T-cell (primary cell): ENCODE results near the gene KDM4B. TPM values are rescaled to one million over a fixed set of nuclear protein-coding genes. Genes with fewer than 3 reads are reported as not detected.

Experiments
- ATAC-seq, 4 experiments: fragments of 200-7000 bp in 3 of 4; fragments of 150-1000 bp in 1 of 4; cut with Tn5 transposase; replicated peaks in 1 of 4; 1 replicate in 3 of 4; 2 replicates in 1 of 4; pipeline ENCODE4 v1.10.0; 2021; ENCODE audit warnings: moderate library complexity in 3 of 4, mild to moderate bottlenecking in 2 of 4, moderate number of reproducible peaks in 1 of 4
- CTCF ChIA-PET, 2 donors: fragments of 300-600 bp; sonication (Branson Sonifier 250); formaldehyde crosslinking; loops; one replicate each; lab custom pipeline; 2022; ENCODE audit warnings: antibody characterized with exemption in 2 of 2; lab: Charles Lee
- POLR2A ChIA-PET, 2 donors: fragments of 300-600 bp; sonication (Branson Sonifier 250); formaldehyde crosslinking; loops; one replicate each; lab custom pipeline; 2022; ENCODE audit warnings: antibody characterized with exemption in 2 of 2; lab: Charles Lee
- DNase-seq, 35 experiments: peaks; one replicate each; pipeline versions ENCODE4 v3.0.0 to v3.0.0-alpha.2; 2013 to 2023
- H3K27ac ChIP-seq: one replicate; pipeline ENCODE4 v1.5.1; 2013; ENCODE audit warnings: low read length
- H3K27me3 ChIP-seq, 2 experiments: replicated peaks in 1 of 2; 1 replicate in 1 of 2; 2 replicates in 1 of 2; pipeline versions ENCODE4 v1.6.1 to v1.7.0; 2013; ENCODE audit warnings: low read length in 1 of 2, mixed read lengths in 1 of 2; ENCODE audit not compliant: control insufficient read depth in 2 of 2, insufficient read depth in 2 of 2; ENCODE audit errors: extremely low read depth in 1 of 2
- H3K36me3 ChIP-seq, 2 donors: 1 replicate in 1 of 2; 2 replicates in 1 of 2; pipeline versions ENCODE4 v1.6.1 to v1.7.0; 2013; ENCODE audit warnings: low read length in 1 of 2; ENCODE audit not compliant: control insufficient read depth in 2 of 2, insufficient read depth in 1 of 2; ENCODE audit errors: extremely low read depth in 1 of 2
- H3K4me1 ChIP-seq, 2 experiments: 1 replicate in 1 of 2; 2 replicates in 1 of 2; pipeline versions ENCODE4 v1.6.1 to v1.7.0; 2013; ENCODE audit warnings: low read length in 2 of 2, mixed read lengths in 1 of 2; ENCODE audit not compliant: insufficient read depth in 2 of 2, control insufficient read depth in 1 of 2; ENCODE audit errors: extremely low read depth in 1 of 2
- H3K4me3 ChIP-seq, 2 donors: 1 replicate in 1 of 2; 2 replicates in 1 of 2; pipeline versions ENCODE4 v1.5.1 to v1.7.0; 2013; ENCODE audit warnings: mild to moderate bottlenecking in 2 of 2, low read length in 1 of 2, moderate library complexity in 1 of 2; ENCODE audit not compliant: control insufficient read depth in 1 of 2; ENCODE audit errors: extremely low read depth in 1 of 2
- H3K9me3 ChIP-seq: 2 replicates; pipeline ENCODE4 v1.7.0; 2013
- H3K27ac Mint-ChIP-seq, 2 donors: one replicate each; pipeline ENCODE4 v1.8.0; 2020 to 2021; ENCODE audit warnings: mild to moderate bottlenecking in 2 of 2, mixed read lengths in 2 of 2
- H3K27me3 Mint-ChIP-seq, 2 donors: one replicate each; pipeline ENCODE4 v1.8.0; 2021 to 2022; ENCODE audit warnings: mixed read lengths in 2 of 2
- H3K36me3 Mint-ChIP-seq: one replicate; pipeline ENCODE4 v1.8.0; 2021; ENCODE audit warnings: mixed read lengths
- H3K4me1 Mint-ChIP-seq, 3 donors: one replicate each; pipeline ENCODE4 v1.8.0; 2020 to 2022; ENCODE audit warnings: mixed read lengths in 3 of 3, mild to moderate bottlenecking in 1 of 3
- H3K4me3 Mint-ChIP-seq, 3 donors: one replicate each; pipeline ENCODE4 v1.8.0; 2020 to 2022; ENCODE audit warnings: mild to moderate bottlenecking in 3 of 3, mixed read lengths in 3 of 3, moderate library complexity in 3 of 3
- H3K9me3 Mint-ChIP-seq, 3 donors: one replicate each; pipeline ENCODE4 v1.8.0; 2020 to 2022; ENCODE audit warnings: mixed read lengths in 3 of 3
- WGBS: methylation state at CpG from one replicate; pipeline ENCODE4 v1.1.5; 2013; ENCODE audit warnings: missing lambda C conversion rate; ENCODE audit not compliant: insufficient coverage; 5-methylcytosine and 5-hydroxymethylcytosine counted together
- total RNA-seq, 35 experiments: library from RNA in 6 of 35; stranded (reverse) in 6 of 35; fragments of 120-200 nt in 1 of 35; gene quantifications; one replicate each; pipeline versions ENCODE4 v1.2.1 to v1.2.4 and lab custom pipeline; 2013 to 2026

Gene KDM4B
- total RNA-seq, 5 donors from 2014 or later (not counting 1 experiment from before 2014, with no cell fraction given): 44.6 to 59.2 (median 47.8) TPM

GRCh38 chr19:5041168-5041912, 72.4 kb downstream of the KDM4B start:
- Histone ChIP-seq H3K4me3 (no peak overlapping the region), H3K4me1 (no peaks in the 10 kb centered on the region), H3K36me3 (peaks cover 17 to 25% of the 10 kb centered on the region in 2 donors), H3K27ac (no peak overlapping the region), H3K27me3 (no peaks in the 10 kb centered on the region), H3K9me3 (no peaks in the 10 kb centered on the region)
- DNase-seq (no peak), ATAC-seq (no peak)
- peaks cover 0 to 7% (median 3%) of the 10 kb centered on the region in 3 donors for H3K4me1 Mint-ChIP-seq
- no peak overlapping the region for H3K4me3 Mint-ChIP-seq
- 90% methylated on average over 22 of the region's 29 CpGs for WGBS
- no peak overlapping the region for H3K27ac Mint-ChIP-seq
- no peaks in the 10 kb centered on the region for H3K9me3 Mint-ChIP-seq
- ChIA-PET CTCF (no interaction called here), POLR2A (no interaction called here)
- H3K27me3 Mint-ChIP-seq: no peaks in the 10 kb centered on the region
- H3K36me3 Mint-ChIP-seq: peaks cover 5% of the 10 kb centered on the region

GRCh38 chr19:5041913-5042187, 72.9 kb downstream of the KDM4B start:
- 98% methylated on average over 9 of the region's 11 CpGs for WGBS
- no peaks in the 10 kb centered on the region for H3K9me3 ChIP-seq
- ChIA-PET CTCF (no interaction called here), POLR2A (no interaction called here)
- Mint-ChIP-seq H3K4me1 (peaks cover 0 to 4% (median 3%) of the 10 kb centered on the region in 3 donors), H3K9me3 (no peaks in the 10 kb centered on the region), H3K36me3 (peaks cover 4% of the 10 kb centered on the region), H3K4me3 (no peak overlapping the region), H3K27me3 (no peaks in the 10 kb centered on the region), H3K27ac (no peak overlapping the region)
- DNase-seq (no peak), ATAC-seq (no peak)
- no peaks in the 10 kb centered on the region for H3K27me3 ChIP-seq
- no peak overlapping the region for H3K4me3 ChIP-seq
- H3K36me3 ChIP-seq: peaks cover 17 to 25% of the 10 kb centered on the region in 2 donors
- no peak overlapping the region for H3K27ac ChIP-seq
- H3K4me1 ChIP-seq: no peaks in the 10 kb centered on the region

GRCh38 chr19:5042556-5042955, 73.6 kb downstream of the KDM4B start:
- Histone ChIP-seq H3K4me1 (no peaks in the 10 kb centered on the region), H3K27me3 (no peaks in the 10 kb centered on the region), H3K9me3 (no peaks in the 10 kb centered on the region), H3K36me3 (peaks cover 17 to 32% of the 10 kb centered on the region in 2 donors), H3K4me3 (no peak overlapping the region), H3K27ac (no peak overlapping the region)
- Mint-ChIP-seq H3K36me3 (peaks cover 3% of the 10 kb centered on the region), H3K27me3 (no peaks in the 10 kb centered on the region), H3K9me3 (no peaks in the 10 kb centered on the region), H3K27ac (no peak overlapping the region), H3K4me3 (no peak overlapping the region), H3K4me1 (peaks cover 0 to 3% (median 0%) of the 10 kb centered on the region in 3 donors)
- ChIA-PET CTCF (no interaction called here), POLR2A (no interaction called here)
- DNase-seq: no peak
- 90% methylated on average over 9 of the region's 18 CpGs for WGBS
- ATAC-seq: no peak

- ChIA-PET POLR2A (no interaction called here), CTCF (no interaction called here)
- no peak overlapping the region for H3K27ac ChIP-seq
- peaks cover 7 to 34% of the 10 kb centered on the region in 2 donors for H3K36me3 ChIP-seq
- peaks cover 0 to 12% of the 10 kb centered on the region in 2 experiments for H3K4me1 ChIP-seq
- no peak overlapping the region for H3K4me3 ChIP-seq
- ATAC-seq (no peak), DNase-seq (no peak)
- H3K27me3 ChIP-seq: no peaks in the 10 kb centered on the region
- Mint-ChIP-seq H3K9me3 (no peaks in the 10 kb centered on the region), H3K4me3 (no peak overlapping the region), H3K4me1 (peaks cover 0 to 4% (median 4%) of the 10 kb centered on the region in 3 donors), H3K27me3 (no peaks in the 10 kb centered on the region), H3K27ac (no peak overlapping the region), H3K36me3 (peaks cover 5% of the 10 kb centered on the region)
- H3K9me3 ChIP-seq: no peaks in the 10 kb centered on the region
- 96% methylated on average over 8 of the region's 16 CpGs for WGBS
Observed at GRCh38 chr19:5045029-5045428, 76.1 kb downstream of the KDM4B start.

GRCh38 chr19:5045956-5046338, 77.0 kb downstream of the KDM4B start:
- Histone ChIP-seq H3K4me1 (peaks cover 0 to 12% of the 10 kb centered on the region in 2 experiments), H3K27me3 (no peaks in the 10 kb centered on the region), H3K36me3 (peaks cover 2 to 30% of the 10 kb centered on the region in 2 donors), H3K4me3 (no peak overlapping the region), H3K27ac (no peak overlapping the region), H3K9me3 (no peaks in the 10 kb centered on the region)
- ATAC-seq (no peak), DNase-seq (no peak)
- POLR2A ChIA-PET: no interaction called here
- WGBS: 90% methylated on average over 5 of the region's 8 CpGs
- CTCF ChIA-PET: no interaction called here
- Mint-ChIP-seq H3K9me3 (no peaks in the 10 kb centered on the region), H3K36me3 (peaks cover 3% of the 10 kb centered on the region), H3K4me3 (no peak overlapping the region), H3K4me1 (peaks cover 0 to 4% (median 4%) of the 10 kb centered on the region in 3 donors), H3K27ac (no peak overlapping the region), H3K27me3 (no peaks in the 10 kb centered on the region)

GRCh38 chr19:5046339-5047039, 77.6 kb downstream of the KDM4B start:
- no peak overlapping the region for H3K4me3 ChIP-seq
- ATAC-seq (no peak), DNase-seq (no peak)
- H3K4me3 Mint-ChIP-seq: no peak overlapping the region
- 87% methylated on average over 14 of the region's 19 CpGs for WGBS
- ChIA-PET CTCF (no interaction called here), POLR2A (no interaction called here)
- H3K27me3 Mint-ChIP-seq: no peaks in the 10 kb centered on the region
- no peak overlapping the region for H3K27ac Mint-ChIP-seq
- peaks cover 0 to 12% of the 10 kb centered on the region in 2 experiments for H3K4me1 ChIP-seq
- no peaks in the 10 kb centered on the region for H3K9me3 ChIP-seq
- no peaks in the 10 kb centered on the region for H3K27me3 ChIP-seq
- peaks cover 0 to 4% (median 4%) of the 10 kb centered on the region in 3 donors for H3K4me1 Mint-ChIP-seq
- peaks cover 6 to 26% of the 10 kb centered on the region in 2 donors for H3K36me3 ChIP-seq
- H3K9me3 Mint-ChIP-seq: no peaks in the 10 kb centered on the region
- peaks cover 3% of the 10 kb centered on the region for H3K36me3 Mint-ChIP-seq
- H3K27ac ChIP-seq: no peak overlapping the region
